C4-2B (cell line): ENCODE data around the gene BRIX1.

Experiments used
- CTCF ChIP-seq: fragments of 450-650 bp; conservative IDR thresholded peaks from 2 replicates; pipeline ENCODE4 v1.5.1; 2017; ENCODE audit warnings: mild to moderate bottlenecking
- ZFX ChIP-seq: fragments of 450-650 bp; IDR thresholded peaks from 2 replicates; pipeline ENCODE4 v1.6.1; 2017

GRCh38 chr5:34924462-34924765 is 8.9 kb downstream of the BRIX1 start:
- TF ChIP-seq CTCF (no peak), ZFX (no peak)
